Measurements from ENCODE around the gene TTC28. TPM values are rescaled to one million over a fixed set of nuclear protein-coding genes. Genes with fewer than 3 reads are reported as not detected.
"Not testable (repeated sequence)": the region's sequence is repeated elsewhere in the genome, so short reads cannot be mapped to it uniquely, and the experiment has no call there.

Gene TTC28
- total RNA-seq, 1 donor from 2014 or later = 19.1 TPM

DNA sequence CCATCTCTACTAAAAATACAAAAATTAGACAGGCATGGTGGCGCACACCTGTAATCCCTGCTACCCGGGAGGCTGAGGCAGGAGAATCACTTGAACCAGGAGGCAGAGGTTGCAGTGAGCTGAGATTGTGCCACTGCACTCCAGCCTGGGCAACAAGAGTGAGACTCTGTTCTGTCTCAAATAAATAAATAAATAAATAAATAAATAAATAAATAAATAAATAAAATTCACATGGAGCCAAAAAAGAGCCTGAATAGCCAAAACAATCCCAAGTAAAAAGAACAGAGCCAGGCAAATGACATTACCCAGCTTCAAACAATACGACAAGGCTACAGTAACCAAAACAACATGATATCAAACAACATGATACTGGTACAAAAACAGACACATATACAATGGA lies 110.7 kb downstream of the TTC28 start:
- DNase-seq (ENCODE audit: low spot score); intact Hi-C loops (cut with DNase I): not testable (repeated sequence)

DNA sequence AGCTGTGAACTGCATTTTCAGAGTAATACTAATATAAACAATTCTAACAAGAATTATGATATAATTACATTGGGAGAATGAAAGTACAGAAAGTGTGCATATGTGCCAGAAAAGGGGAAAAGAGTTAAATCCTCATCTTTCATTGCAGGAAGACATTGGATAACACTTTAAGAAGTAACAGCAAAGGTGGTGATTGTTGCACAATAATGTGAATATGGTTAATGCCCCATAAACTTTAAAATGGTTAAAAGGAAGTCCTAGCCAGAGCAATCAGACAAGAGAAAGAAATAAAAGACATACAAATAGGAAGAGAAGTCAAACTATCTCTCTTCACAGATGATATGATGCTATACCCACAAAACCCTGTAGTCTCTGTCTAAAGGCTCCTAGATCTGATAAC lies 111.5 kb downstream of the TTC28 start:
- intact Hi-C loops (cut with DNase I) = no loop called here
- DNase-seq (ENCODE audit: low spot score) = no peak

DNA sequence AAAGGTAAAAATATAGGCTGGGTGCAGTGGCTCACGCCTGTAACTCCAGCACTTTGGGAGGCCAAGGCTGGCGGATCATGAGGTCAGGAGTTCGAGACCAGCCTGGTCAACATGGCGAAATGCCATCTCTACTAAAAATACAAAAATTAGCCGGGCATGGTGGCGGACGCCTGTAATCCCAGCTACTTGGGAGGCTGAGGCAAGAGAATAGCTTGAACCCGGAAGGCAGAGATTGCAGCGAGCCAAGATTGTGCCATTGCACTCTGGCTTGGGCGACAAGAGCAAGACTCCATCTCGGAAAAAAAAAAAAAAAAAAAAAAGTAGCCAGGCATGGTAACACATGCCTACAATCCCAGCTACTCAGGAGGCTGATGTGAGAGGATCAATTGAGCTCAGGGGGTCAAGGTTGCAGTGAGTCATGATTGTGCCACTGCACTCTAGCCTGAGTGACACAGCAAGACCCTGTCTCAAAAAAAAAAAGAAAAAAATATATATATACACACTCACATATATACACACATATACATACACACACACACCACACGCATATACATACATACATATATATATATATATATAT lies 112.6 kb downstream of the TTC28 start:
- intact Hi-C loops (cut with DNase I); DNase-seq (ENCODE audit: low spot score): not testable (repeated sequence)

DNA sequence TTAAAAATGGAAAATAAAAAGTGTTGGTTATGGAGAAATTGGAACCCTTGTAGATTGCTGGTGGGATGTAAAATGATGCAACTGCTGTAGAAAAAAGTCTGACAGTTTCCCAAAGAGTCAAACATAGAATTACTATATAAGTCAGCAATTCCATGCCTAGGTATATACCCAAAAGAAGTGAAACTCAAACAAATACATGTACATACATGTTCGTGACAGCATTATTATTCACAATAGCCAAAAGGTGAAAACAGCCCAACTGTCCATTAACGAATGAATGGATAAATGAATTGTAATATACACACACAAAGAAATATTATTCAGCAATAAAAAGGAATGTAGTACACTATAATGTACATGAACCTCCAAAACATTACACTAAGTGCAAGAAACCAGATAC lies 116.0 kb downstream of the TTC28 start:
- DNase-seq (ENCODE audit: low spot score) = no peak
- intact Hi-C loops (cut with DNase I) = no loop called here

DNA sequence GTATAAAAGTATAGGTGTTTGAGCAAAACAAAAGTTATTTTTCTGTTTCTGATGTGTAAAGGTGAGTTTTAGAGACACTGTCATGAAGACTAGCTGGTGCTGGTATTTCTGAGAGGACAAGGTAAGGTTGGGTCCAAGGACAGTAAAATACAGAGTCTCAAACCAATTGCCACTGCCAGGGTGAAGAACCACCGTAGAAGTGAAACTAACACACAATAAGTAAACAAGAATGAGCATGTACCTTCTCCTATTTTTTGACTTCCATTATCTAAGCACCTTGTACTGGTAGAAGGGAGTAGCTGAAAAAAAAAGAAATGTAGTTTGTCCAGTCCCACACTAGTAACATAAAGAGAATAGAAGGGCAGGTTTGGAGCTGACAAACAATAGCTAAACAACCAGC lies 117.3 kb downstream of the TTC28 start:
- DNase-seq (ENCODE audit: low spot score) = no peak
- intact Hi-C loops (cut with DNase I) = no loop called here

DNA sequence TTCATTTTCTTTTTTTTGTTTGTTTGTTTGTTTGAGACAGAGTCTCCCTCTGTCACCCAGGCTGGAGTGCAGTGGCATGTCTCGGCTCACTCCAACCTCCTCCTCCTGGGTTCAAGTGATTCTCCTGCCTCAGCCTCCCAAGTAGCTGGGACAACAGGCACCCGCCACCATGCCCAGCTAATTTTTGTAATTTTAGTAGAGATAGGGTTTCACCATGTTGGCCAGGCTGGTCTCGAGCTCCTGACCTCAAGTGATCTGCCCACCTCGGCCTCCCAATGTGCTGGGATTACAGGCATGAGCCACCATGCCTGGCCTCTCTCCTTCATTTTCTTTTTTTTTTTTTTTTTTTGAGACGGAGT lies 118.9 kb downstream of the TTC28 start:
- intact Hi-C loops (cut with DNase I); DNase-seq (ENCODE audit: low spot score): not testable (repeated sequence)

DNA sequence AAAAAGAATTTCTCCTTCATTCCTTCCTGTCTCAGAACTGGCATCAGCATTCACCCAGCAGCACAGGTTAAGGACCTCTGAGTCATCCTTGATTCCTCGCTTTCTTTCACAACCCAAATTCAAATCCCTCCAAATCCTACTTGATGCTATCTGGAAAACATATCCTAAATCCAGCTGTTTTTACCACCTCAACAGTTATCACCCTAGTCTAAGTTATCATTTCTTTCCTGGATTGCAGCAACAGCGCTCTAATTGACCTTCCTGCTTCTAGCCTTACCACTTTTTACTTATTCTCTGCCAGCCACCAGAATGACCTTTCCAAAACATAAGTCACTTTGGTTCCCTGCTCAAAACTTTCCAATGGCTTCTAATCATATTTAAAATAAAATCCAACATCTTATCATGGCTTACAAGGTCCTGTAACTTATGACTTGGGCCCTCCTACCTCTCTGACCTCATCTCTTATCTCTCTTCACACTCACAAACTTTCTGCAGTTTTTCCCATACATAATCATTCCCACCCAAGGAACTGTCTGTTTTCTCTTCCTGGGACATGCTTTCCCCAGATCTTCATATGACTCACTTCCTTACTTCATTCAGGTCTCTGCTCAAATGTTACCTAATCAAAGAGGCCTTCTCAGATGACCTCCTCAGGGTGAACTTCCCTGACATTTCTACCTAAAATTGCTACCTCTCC lies 119.4 kb downstream of the TTC28 start:
- intact Hi-C loops (cut with DNase I) = no loop called here
- DNase-seq (ENCODE audit: low spot score) = no peak

DNA sequence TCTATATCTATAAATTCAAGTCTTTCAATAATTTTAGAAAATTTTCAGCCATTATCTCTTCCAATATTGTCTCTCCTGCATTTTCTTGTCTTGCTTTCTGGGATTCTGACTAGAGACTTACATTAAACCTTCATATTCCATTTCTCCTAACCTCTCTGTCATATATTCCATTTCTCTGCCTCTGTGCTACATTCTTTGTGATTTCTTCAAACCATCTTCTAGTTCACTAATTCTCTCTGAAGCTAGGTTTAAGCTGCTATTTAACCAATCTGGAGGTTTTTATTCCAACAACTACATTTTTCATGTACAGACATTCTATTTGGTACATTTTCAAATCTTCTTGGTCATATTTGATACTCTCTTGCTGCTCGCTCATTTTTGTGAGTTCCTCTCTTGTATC lies 122.5 kb downstream of the TTC28 start:
- intact Hi-C loops (cut with DNase I) = no loop called here
- DNase-seq (ENCODE audit: low spot score) = no peak

DNA sequence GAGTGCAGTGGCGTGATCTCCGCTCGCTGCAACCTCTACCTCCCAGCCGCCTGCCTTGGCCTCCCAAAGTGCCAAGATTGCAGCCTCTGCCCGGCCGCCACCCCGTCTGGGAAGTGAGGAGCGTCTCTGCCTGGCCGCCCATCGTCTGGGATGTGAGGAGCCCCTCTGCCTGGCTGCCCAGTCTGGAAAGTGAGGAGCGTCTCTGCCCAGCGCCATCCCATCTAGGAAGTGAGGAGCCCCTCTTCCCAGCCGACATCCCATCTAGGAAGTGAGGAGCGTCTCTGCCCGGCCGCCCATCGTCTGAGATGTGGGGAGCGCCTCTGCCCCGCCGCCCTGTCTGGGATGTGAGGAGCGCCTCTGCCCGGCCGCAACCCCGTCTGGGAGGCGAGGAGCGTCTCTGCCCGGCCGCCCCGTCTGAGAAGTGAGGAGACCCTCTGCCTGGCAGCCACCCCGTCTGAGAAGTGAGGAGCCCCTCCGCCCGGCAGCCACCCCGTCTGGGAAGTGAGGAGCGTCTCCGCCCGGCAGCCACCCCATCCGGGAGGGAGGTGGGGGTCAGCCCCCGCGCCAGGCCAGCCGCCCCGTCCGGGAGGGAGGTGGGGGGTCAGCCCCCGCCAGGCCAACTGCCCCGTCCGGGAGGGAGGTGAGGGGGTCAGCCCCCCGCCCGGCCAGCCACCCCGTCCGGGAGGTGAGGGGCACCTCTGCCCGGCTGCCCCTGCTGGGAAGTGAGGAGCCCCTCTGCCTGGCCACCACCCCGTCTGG lies 126.4 kb downstream of the TTC28 start:
- intact Hi-C loops (cut with DNase I); DNase-seq (ENCODE audit: low spot score): not testable (repeated sequence)

DNA sequence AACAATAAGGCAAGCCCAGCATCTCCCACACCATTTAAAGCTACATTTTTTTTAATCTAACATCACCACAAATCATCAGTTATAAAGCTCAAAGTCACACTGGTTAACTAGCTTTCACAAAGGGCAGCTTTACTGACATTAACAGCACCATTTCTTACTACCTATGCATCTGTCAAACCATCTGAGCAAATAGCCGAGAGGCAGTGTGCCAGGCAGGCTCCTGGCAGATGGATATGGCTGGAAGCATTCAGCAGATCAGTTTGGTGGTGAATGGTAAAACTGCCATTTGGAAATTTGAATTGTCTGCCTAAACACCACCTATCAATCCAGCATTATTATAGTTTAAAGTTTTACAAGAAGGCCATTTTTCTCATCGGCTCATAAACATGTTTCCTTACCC lies 131.2 kb downstream of the TTC28 start:
- intact Hi-C loops (cut with DNase I) = no loop called here
- no peak for DNase-seq (ENCODE audit: low spot score)

DNA sequence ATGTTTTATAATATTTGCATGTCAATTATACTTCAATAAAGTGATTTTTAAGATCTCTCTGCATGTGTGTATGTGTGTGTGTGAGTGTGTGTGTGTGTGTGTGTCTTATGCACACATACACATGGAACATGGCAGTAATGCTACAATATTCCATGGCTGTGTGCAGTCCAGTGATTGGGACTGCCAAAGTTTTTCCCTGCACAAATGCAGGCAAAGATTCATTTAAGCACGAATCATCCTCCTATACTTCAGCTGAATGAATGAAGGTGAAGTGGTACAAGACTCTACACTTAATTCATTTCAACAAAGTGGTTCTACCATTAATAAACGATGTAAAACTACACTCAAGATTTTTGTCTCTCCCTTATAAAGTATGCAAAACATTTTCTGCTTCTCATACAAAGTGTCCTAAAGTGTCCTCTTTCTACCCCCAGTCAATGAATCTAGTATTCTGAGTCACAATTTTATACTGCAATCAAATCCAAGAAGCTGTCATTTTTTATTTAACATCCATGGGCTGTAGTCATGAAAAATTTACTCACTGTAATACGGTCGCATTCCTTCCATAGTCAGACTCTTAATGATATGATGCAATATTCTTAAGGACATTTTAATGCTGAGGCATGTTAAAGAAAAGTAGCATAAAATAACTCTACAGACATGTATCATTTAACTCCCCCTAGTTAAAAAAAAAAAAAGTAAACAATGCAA lies 132.4 kb downstream of the TTC28 start:
- intact Hi-C loops (cut with DNase I) = no loop called here
- no peak for DNase-seq (ENCODE audit: low spot score)

DNA sequence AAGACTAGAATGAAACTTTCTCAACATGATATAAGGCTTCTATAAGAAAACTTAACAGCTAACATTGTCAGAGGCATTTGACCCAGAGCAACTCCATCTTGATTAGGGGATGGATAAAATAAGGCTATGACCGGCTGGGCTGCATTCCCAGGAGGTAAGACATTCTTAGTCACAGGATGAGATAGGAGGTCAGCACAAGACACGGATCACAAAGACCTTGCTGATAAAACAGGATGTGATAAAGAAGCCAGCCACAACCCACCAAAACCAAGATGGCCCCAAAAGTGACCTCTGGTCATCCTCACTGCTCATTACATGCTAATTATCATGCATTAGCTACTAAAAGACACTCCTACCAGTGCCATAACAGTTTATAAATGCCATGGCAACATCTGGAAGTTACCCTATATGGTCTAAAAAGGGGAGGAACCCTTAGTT lies 135.2 kb downstream of the TTC28 start:
- intact Hi-C loops (cut with DNase I) = no loop called here
- no peak for DNase-seq (ENCODE audit: low spot score)

DNA sequence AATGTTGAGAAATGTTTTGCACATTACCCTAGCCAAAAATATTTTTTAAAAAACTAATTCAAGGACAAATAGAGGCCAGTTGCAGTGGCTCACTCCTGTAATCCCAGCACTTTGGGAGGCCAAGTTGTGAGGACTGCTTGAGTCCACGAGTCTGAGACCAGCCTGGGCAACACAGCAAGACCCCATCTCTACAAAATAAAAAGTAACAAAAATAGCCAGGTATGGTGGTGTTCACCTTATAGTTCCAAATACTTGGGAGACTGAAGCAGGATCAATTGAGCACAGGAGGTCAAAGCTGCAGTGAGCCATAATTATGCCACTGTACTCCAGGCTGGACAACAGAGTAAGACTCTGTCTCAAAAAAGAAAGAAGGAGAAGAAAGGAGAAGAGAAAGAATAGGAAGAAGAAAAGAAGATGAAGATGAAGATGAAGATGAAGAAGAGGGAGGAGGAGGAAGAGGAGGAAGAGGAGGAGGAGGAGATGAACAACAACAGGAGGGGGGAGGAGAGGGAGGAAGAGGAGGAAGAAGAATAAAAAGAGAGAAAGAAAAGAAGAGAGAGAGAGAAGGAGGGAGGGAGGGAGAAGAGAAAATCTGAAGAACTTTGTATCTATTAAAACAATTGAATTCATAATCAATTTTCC lies 136.5 kb downstream of the TTC28 start:
- intact Hi-C loops (cut with DNase I) = no loop called here
- no peak for DNase-seq (ENCODE audit: low spot score)

DNA sequence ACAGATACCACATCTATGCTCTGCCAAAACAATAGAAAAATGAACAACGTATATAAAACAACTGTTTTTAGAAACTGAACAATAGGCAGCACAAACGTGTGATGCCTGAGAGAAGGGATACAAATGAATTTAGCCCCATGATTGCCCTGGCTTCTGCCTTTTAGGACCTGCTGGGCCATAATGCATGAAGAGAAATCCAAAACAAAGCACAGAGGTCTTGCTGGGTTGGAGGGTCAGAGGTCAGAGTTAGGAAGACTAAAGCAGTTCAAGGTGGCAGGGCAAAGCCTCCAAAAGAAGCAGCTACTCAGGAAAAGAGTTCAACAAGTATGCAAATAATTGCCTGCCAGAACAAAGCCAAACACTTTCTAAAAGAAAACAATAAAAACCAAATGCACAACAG lies 138.5 kb downstream of the TTC28 start:
- intact Hi-C loops (cut with DNase I) = no loop called here
- no peak for DNase-seq (ENCODE audit: low spot score)

DNA sequence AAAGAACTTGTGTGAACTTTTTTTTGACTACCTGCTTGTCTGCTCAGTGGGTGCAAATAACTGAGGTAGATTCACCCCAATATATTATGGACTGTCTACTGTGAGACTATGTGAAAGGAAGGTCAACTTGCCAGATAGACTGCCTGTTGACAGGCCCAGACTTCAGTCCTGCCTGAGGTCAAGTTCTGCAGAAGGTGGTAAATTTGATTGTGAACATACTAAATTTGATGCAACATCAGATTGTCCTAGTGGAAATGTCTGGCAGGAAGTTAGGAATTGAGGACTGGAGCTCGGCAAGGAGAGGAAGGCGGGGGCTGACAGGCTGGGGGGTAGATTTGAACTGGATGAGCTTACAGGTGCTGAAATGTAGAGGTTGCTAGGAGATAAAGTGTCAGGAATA lies 140.7 kb downstream of the TTC28 start:
- no peak for DNase-seq (ENCODE audit: low spot score)
- intact Hi-C loops (cut with DNase I) = no loop called here

DNA sequence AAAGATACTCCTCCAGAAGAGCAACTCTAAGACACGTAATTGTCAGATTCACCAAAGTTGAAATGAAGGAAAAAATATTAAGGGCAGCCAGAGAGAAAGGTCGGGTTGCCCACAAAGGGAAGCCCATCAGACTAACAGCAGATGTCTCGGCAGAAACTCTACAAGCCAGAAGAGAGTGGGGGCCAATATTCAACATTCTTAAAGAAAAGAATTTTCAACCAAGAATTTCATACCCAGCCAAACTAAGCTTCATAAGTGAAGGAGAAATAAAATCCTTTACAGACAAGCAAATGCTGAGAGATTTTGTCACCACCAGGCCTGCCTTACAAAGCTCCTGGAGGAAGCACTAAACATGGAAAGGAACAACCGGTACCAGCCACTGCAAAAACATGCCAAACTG lies 149.1 kb downstream of the TTC28 start:
- intact Hi-C loops (cut with DNase I); DNase-seq (ENCODE audit: low spot score): not testable (repeated sequence)

DNA sequence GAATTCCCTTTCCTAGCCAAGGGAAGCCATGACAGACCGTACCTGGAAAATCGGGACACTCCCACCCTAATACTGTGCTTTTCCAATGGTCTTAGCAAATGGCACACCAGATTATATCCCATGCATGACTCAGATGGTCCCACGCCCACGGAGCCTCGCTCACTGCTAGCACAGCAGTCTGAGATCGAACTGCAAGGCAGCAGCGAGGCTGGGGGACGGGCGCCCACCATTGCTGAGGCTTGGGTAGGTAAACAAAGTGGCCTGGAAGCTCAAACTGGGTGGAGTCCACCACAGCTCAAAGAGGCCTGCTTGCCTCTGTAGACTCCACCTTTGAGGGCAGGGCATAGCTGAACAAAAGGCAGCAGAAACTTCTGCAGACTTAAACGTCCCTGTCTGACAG lies 150.5 kb downstream of the TTC28 start:
- intact Hi-C loops (cut with DNase I) = not testable (repeated sequence)

DNA sequence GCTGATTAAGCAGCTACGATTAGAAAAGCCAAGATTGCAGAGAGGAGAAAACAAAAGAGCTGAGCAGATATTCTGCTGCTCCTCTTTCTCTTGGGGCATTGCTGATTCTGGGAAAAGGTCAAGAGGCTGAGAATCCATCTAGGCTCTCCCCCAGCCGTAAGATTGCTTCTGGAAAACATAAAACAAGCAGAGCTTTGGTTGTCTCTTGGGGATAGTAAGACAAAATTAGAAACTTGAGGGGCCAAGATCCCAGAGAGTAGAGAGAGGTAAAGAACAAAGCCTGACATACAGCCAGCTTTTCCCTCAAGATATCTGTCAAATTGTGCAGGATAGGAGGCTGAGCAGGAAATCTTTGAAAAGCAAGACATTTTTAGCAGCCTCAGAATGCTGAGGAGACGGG lies 158.2 kb downstream of the TTC28 start:
- no peak for DNase-seq (ENCODE audit: low spot score)

More for the DNA sequence above, 150.5 kb downstream of the TTC28 start:
- DNase-seq (ENCODE audit: low spot score) = not testable (repeated sequence)

DNA sequence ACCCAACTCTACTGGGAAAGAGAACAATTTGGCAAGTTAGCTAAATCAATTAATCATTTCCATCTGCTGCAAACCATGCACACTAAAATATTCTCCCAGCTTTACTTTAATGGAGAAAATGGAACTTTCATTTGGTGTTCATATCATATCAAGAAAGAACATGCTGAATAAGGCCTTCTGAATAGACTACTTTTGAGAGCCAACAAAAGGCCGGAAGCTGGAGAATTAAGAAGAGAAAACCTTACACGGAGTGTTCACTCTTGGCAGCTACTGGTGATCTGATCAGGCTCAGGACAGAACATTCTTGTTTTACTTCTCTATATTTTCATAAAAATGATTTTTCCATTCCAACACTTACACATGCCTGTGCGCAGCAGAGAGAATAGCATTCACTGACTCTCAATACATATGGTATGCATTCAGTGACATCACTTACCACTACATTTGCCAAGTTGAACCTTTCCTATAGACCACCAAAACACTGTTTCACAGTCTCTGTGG lies 165.3 kb downstream of the TTC28 start:
- DNase-seq (ENCODE audit: low spot score) = no peak
- intact Hi-C loops (cut with DNase I) = no loop called here

More for the DNA sequence above, 158.2 kb downstream of the TTC28 start:
- intact Hi-C loops (cut with DNase I) = no loop called here

DNA sequence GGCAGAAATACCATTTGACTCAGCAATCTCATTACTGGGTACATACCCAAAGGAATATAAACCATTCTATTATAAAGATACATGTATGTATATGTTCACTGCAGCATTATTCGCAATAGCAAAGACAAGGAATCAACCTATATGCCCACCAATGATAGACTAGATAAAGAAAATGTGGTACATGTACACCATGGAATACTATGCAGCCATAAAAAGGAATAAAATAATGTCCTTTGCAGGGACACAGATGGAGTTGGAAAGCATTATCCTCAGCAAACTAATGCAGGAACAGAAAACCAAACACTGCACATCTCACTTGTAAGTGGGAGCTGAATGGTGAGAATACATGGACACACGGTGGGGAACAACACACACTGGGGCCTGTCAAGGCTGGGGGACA lies 167.3 kb downstream of the TTC28 start:
- DNase-seq (ENCODE audit: low spot score); intact Hi-C loops (cut with DNase I): not testable (repeated sequence)

All from cardiac septum (tissue), 1 donor.